AG04450 (cell line): Measurements from ENCODE around the gene C1R. TPM values are rescaled to one million over a fixed set of nuclear protein-coding genes. Genes with fewer than 3 reads are reported as not detected.
"Not testable (repeated sequence)": the region's sequence is repeated elsewhere in the genome, so short reads cannot be mapped to it uniquely, and the experiment has no call there.

Experiments used
- CTCF ChIA-PET: fragments of 300-600, 350-600 bp; formaldehyde crosslinking; extraction: SDS; loops from one replicate; lab custom pipeline; 2022; ENCODE audit warnings: antibody characterized with exemption, inconsistent platforms; lab: Charles Lee
- POLR2A ChIA-PET: fragments of 350-600 bp; formaldehyde crosslinking; extraction: SDS; loops from one replicate; lab custom pipeline; 2021; ENCODE audit warnings: antibody characterized with exemption, inconsistent platforms; lab: Yijun Ruan, JAX
- DNase-seq: peaks from one replicate; pipeline ENCODE4 v3.0.0-alpha.2; 2011; ENCODE audit warnings: low read depth, low spot score
- H3K27ac ChIP-seq: one replicate; pipeline ENCODE4 v1.5.1; 2012; ENCODE audit warnings: low read depth, low read length, control low read depth
- H3K27me3 ChIP-seq: one replicate; pipeline ENCODE4 v1.6.0; 2012; ENCODE audit warnings: low read length; ENCODE audit not compliant: control insufficient read depth, insufficient read depth
- H3K4me3 ChIP-seq: 2 replicates; pipeline ENCODE4 v1.5.1; 2011; ENCODE audit warnings: mild to moderate bottlenecking, low read depth, low read length, control low read depth
- H3K9me3 ChIP-seq: 2 replicates; pipeline ENCODE4 v1.5.1; 2012; ENCODE audit warnings: low read length; ENCODE audit not compliant: control insufficient read depth, insufficient read depth
- polyA plus RNA-seq: library from polyadenylated mRNA; depleted of rRNA; stranded (reverse); fragments of >200 nt; gene quantifications from 2 replicates; pipeline ENCODE4 v1.2.3, GENCODE V29; 2011
- TF ChIP-seq, protein P1 (sequence below): IDR thresholded peaks from 2 replicates; pipeline ENCODE4 v1.5.1; 2011; ENCODE audit warnings: low read depth, low read length, control low read depth, inconsistent platforms

C1R gene
- polyA plus RNA-seq, 1 experiment: 617 TPM

DNA sequence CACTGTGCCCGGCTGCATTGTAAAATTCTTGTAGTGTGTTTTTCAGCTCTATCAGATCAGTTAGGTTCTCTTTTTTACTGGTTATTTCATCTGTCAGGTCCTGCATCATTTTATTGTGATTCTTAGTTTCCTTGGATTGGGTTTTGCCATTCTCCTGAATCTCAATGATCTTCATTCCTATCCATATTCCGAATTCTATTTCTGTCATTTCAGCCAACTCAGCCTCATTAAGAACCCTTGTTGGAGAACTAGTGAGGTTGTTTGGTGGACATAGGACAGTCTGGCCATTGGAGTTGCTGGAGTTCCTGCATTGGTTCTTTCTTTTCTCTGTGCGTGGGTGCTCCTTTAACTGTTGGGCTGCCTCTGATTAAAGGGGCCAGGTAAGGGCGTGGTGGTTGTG lies 37.3 kb downstream of the C1R start:
- TF ChIP-seq, protein P1, sequence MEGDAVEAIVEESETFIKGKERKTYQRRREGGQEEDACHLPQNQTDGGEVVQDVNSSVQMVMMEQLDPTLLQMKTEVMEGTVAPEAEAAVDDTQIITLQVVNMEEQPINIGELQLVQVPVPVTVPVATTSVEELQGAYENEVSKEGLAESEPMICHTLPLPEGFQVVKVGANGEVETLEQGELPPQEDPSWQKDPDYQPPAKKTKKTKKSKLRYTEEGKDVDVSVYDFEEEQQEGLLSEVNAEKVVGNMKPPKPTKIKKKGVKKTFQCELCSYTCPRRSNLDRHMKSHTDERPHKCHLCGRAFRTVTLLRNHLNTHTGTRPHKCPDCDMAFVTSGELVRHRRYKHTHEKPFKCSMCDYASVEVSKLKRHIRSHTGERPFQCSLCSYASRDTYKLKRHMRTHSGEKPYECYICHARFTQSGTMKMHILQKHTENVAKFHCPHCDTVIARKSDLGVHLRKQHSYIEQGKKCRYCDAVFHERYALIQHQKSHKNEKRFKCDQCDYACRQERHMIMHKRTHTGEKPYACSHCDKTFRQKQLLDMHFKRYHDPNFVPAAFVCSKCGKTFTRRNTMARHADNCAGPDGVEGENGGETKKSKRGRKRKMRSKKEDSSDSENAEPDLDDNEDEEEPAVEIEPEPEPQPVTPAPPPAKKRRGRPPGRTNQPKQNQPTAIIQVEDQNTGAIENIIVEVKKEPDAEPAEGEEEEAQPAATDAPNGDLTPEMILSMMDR: no peak
- ChIA-PET CTCF (interaction anchor here (0.8 kb wide), 1 partner anchor 55 kb away, joined by 3 read pairs; no protein-coding TSS in a partner anchor), POLR2A (no interaction called here)
- no peak overlapping the region for H3K4me3 ChIP-seq
- H3K27ac ChIP-seq: no peak overlapping the region
- H3K27me3 ChIP-seq: peaks cover 23% of the 10 kb centered on the region
- no peaks in the 10 kb centered on the region for H3K9me3 ChIP-seq
- no peak for DNase-seq

DNA sequence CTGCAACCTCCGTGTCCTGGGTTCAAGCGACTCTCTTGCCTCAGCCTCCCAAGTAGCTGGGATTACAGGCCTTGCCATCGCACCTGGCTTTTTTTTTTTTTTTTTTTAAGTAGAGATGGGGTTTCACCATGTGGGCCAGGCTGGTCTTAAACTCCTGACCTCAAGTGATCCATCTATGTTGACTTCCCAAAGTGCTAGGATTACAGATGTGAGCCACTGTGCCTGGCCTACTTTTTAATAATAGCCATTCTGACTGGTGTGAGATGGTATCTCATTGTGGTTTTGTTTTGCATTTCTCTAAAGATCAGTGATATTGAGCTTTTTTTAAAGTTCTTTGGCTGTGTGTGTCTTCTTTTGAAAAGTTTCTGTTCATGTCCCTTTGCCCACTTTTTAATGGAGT lies 42.3 kb downstream of the C1R start:
- DNase-seq, POLR2A ChIA-PET, H3K27ac ChIP-seq, H3K9me3 ChIP-seq, H3K4me3 ChIP-seq: not testable (repeated sequence)
- peaks cover 18% of the 10 kb centered on the region for H3K27me3 ChIP-seq
- CTCF ChIA-PET: interaction anchor here (0.6 to 1.1 kb wide), 3 partner anchors 11 to 92 kb away, joined by 3 to 7 read pairs (median 3); partner anchors contain the start of gene C1S

DNA sequence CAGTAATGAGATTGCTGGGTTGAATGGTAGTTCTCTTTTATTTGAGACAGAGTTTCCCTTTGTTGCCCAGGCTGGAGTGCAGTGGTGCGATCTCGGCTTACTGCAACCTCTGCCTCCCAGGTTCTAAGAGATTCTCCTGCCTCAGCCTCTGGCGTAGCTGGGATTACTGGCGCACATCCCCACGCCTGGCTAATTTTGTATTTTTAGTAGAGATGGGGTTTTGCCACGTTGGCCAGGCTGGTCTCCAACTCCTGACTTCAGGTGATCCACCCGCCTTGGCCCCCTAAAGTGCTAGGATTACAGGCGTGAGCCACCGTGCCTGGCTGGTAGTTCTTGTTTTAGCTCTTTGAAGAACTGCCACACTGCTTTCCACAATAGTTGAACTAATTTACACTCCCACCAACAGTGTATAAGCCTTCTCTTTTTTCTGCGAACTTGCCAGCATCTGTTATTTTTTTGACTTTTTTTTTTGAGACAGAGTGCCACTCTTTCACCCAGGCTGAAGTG lies 42.7 kb downstream of the C1R start:
- H3K27me3 ChIP-seq: peaks cover 16% of the 10 kb centered on the region
- ChIA-PET POLR2A (interaction anchor here (0.6 kb wide), 1 partner anchor 100 kb away, joined by 3 read pairs; no protein-coding TSS in a partner anchor), CTCF (interaction anchor here (0.6 to 1.1 kb wide), 2 partner anchors 11 to 44 kb away, joined by 3 to 7 read pairs; partner anchors contain the start of gene C1S)
- H3K4me3 ChIP-seq, H3K9me3 ChIP-seq, H3K27ac ChIP-seq, DNase-seq: not testable (repeated sequence)

DNA sequence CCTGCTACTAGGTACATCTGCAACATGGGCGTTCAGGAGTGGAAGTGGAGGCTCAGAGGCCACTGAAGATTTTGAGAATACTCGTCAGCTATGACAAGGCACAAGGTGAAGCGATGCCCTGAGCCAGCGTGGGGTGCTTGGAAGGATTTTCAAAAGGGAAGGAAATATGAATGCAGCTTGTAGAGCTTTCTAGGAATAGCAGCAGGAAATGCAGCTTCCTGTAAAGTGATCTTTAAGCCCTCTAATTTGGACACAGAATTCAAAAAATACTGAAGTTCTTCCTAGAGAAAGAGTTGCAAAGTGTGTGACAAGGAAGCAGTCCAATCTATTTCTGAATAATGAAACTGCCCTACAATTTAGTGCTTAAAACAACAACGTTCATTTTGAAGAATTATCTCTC lies 44.9 kb downstream of the C1R start:
- Histone ChIP-seq H3K27me3 (peaks cover 20% of the 10 kb centered on the region), H3K9me3 (no peaks in the 10 kb centered on the region), H3K27ac (no peak overlapping the region), H3K4me3 (no peak overlapping the region)
- TF ChIP-seq, protein P1: no peak
- ChIA-PET POLR2A (no interaction called here), CTCF (interaction anchor here (0.9 kb wide), 1 partner anchor 11 kb away, joined by 3 read pairs; no protein-coding TSS in a partner anchor)
- no peak for DNase-seq

DNA sequence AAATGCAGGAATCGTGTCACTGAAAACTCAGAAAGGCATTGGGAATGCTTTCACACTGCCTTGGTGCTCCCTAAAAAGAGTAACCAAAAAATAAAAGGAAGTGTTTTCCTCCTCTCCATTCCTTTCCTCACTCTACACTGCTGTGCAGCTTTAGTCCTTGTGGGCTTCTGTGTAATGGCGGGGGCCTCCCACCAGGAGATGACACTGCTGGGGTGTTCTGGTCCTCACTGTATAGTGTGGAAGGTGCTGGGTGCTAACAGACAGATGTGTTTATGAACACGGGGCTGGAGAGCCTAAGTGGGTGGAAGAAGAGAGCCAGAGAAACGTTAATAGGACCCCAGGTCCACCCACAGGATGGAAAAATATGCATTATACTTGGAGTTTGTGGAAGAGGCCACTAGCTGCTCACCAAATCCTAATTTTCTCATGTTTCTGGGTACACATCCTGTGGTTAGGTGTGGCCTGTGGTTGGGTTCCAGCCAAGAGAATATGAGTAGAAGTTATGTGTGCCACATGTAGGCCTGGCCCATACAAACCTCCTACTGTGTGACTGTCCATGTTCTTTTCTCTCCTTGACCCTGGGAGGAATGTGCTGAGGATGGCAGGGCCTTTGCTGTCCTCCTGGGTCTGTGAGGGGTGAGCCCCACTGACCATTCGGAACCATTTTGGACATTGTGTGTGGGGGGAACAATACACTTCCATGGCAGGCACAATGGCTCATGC lies 45.7 kb downstream of the C1R start:
- TF ChIP-seq, protein P1: no peak
- CTCF ChIA-PET: no interaction called here
- Histone ChIP-seq H3K27ac (no peak overlapping the region), H3K4me3 (no peak overlapping the region), H3K9me3 (no peaks in the 10 kb centered on the region), H3K27me3 (peaks cover 17% of the 10 kb centered on the region)
- DNase-seq: no peak
- POLR2A ChIA-PET: no interaction called here

DNA sequence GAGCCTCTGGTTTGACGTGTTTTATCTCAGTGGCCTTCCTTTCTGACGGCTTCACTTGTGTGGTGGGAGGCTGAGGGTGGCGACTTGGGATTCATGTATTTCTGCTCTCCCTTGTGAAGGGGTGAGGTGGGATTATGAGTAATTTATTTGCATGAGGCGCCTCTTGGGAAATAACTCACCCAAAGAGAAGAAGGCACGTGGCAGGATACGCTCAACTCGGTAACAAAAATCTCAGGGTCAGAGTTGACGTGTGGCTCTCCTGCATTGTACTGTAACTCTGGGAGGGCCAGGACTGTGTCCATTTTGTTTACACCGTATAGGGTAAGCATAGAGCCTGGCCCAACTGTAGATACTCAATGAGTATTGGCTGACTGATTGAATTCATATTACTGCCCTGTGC lies 46.3 kb downstream of the C1R start:
- no peak overlapping the region for H3K4me3 ChIP-seq
- H3K27me3 ChIP-seq: peaks cover 20% of the 10 kb centered on the region
- TF ChIP-seq, protein P1: no peak
- ChIA-PET POLR2A (no interaction called here), CTCF (no interaction called here)
- H3K9me3 ChIP-seq: no peaks in the 10 kb centered on the region
- DNase-seq: no peak
- no peak overlapping the region for H3K27ac ChIP-seq
